GM18858 (cell line): ENCODE results near the gene TRIP11.

Experiments used
- ATAC-seq: cut with Tn5 transposase; IDR thresholded peaks from one replicate; pipeline ENCODE4 v1.9.1; 2021; ENCODE audit not compliant: unreplicated experiment

The TRIP11 gene

DNA sequence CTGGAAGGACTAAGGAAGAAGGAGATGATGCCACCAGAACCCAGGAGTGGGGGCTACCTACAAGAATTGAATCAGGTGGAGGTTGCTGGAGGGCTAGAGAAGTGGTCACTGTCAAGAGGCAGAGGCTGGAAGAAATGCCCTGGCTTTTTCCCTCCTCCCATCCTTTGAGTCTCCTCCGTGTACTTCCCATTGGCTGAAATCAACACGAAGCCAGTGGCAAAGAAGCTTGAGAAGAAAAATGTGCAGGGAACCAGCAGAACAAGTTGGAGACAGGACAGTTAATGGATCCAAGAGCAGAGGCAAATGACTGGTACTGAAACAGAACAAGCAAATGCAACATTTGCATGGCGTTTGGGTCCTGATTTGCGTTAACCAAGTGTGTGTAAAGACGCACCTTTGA, 83.2 kb downstream of the TRIP11 start:
- ATAC-seq: no peak

DNA sequence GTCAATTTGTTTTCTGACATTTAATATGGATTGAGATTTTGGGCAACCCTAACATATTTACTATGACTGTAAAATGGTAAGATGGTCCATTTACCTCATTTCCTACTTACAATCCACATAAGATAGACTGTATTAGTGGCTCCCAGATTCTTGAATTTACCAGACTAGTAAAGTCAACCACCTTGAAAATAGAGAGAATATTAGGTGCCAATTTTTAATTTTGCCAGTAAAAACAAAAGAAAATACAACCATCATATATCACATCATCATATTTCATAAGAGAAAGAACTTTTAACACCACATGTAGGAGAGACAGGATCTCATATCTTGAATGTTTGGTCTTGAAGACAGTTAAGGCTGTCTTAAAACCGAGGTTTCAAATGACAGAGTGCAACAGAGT, 84.7 kb downstream of the TRIP11 start:
- ATAC-seq: no peak

DNA sequence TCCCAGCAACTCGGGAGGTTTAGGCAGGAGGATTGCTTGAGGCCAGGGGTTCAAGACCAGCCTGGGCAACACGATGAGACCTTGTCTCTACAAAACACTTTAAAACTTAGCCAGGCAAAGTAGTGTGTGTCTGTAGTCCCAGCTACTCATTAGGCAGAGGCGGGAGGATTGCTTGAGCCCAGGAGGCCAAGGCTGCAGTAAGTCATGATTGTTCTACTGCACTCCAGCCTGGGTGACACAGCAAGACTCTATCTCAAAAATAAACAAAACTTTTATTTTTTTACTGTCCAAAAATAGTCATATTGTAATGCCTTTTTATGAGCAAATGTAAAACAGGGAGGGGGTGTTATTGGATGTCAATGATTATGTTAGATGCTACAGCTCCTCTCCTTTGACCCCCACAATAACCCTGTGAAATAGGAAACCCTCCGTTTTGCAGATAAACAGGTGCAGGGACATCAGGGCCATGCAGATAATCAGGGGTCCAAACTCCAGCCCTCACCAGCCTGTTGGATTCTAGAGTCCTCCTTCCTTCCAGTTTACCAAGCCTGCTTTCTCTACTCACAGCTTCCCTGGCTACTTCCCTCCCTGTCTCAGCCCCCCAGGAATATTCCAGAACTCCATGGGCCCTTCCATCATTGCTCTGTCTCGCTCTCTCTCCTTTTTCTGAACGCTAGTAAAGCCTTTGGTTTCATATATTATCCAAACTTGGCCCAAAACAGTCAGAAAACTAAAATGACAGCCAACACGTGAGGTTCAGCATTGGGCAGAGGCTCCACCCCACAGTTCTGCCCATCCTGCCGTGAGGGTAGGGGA, 86.5 kb downstream of the TRIP11 start:
- no peak for ATAC-seq

GRCh38 chr14:91947475-91948184, 92.2 kb downstream of the TRIP11 start, which contains the start of gene FBLN5:
Gene FBLN5 (minus strand): TSS chr14:91947694. CDS start chr14:91947229, 465 bp downstream.
- no peak for ATAC-seq

- no peak for ATAC-seq
Observed at GRCh38 chr14:91946622-91947474, 93.0 kb downstream of the TRIP11 start.

- ATAC-seq: no peak
Observed at GRCh38 chr14:91945751-91946621, 93.9 kb downstream of the TRIP11 start.

GRCh38 chr14:91942946-91943345, 96.9 kb downstream of the TRIP11 start:
- ATAC-seq: no peak

DNA sequence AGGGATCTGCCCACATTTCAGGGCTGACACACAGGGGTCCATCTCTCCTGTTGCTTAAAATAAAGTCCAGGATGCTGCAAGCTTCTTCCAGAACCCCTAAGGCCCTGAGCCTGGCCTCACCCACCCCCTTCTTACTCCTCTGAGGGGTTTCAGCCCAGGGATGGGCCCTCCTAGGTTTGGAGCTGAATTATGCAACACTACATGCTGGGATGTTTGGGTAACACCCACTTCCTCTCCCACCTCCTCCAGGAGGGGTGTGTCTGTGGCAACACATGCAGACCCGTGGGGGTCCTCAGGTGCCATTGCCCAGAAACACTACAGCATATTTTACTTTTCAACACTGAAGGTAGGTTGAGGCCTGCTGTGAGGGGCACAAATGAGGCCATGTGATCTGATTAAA, 97.7 kb downstream of the TRIP11 start:
- no peak for ATAC-seq

DNA sequence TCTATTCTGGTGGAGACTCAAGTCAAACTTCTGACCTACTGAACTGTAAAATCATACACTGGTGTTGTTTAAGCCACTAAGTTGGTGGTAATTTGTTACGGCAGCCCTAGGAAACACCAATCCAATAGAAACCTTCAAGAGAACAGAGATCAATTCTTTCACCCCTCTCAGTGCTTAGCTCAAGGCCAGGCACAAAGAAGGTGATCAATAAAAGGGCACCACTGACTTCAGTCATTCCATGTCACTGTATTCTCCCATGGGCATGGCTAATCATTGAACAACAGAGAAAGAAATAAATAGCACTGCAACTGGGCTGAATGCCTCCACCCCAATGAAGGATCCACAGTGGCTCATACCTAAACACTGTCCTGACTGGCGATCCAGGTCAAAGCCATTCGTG, 99.7 kb downstream of the TRIP11 start:
- ATAC-seq: no peak

GRCh38 chr14:91935586-91935985, 104.3 kb downstream of the TRIP11 start:
- no peak for ATAC-seq

GRCh38 chr14:91934554-91935285, 105.1 kb downstream of the TRIP11 start:
- no peak for ATAC-seq

GRCh38 chr14:91931478-91932088, 108.3 kb downstream of the TRIP11 start:
- ATAC-seq: no peak

DNA sequence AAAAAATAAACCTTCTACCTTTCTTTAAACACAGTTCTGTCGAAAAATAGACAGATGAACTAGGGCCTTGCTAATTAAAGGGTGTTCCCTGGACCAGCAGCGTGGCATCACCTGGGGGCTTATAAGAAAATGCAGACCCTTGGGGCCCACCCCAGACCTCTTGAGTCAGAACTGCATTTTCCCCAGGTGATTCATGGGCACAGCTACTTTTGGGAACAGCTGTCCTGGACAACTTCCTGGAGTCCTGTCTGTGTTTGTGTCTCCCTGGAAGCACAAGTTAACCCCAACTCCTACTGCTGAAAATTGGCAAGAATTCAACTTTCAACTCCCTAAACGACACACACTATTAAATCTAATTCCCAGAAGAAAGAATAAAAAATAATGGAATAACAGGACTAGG, 110.2 kb downstream of the TRIP11 start:
- ATAC-seq: no peak

DNA sequence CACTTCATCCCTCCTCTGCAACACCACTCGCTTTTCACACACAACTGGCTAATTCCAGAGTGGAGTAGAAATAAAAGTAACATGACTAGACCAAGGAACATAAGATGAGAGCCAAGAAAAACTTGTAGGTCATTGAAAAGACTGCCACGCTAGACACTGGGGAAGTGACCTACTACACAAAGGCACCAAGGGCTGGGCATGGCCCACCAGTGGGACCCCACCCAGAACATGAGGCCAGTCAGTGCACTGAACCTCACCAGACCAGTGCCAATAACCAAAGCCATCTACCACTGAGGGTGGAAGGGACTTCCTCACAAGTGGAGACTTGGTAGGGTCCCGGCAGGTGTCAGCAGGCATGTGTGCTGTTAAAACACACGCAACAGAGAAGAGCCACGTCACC, 112.1 kb downstream of the TRIP11 start:
- ATAC-seq: no peak

GRCh38 chr14:91927191-91927590, 112.7 kb downstream of the TRIP11 start:
- no peak for ATAC-seq

GRCh38 chr14:91926131-91926890, 113.5 kb downstream of the TRIP11 start:
- ATAC-seq: no peak

DNA sequence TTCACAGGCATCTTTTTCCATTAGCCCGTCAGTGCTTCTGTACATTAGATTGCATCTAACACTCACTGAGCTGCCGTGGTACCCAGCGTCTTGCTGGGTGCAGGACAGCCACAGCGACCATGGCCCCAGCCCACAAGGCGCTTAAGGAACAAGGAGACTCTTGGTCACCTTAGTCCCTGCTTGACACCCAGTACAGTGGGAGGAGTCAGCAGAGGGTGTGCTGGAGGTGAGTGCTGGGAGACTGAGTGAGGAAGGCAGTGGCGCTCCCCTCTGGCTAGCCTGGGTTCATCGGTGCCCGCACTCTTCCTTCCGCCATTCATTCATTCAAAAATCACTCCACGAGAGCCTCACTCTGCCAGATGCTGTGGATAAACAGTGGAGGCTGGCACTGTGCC, 114.1 kb downstream of the TRIP11 start:
- ATAC-seq: no peak

DNA sequence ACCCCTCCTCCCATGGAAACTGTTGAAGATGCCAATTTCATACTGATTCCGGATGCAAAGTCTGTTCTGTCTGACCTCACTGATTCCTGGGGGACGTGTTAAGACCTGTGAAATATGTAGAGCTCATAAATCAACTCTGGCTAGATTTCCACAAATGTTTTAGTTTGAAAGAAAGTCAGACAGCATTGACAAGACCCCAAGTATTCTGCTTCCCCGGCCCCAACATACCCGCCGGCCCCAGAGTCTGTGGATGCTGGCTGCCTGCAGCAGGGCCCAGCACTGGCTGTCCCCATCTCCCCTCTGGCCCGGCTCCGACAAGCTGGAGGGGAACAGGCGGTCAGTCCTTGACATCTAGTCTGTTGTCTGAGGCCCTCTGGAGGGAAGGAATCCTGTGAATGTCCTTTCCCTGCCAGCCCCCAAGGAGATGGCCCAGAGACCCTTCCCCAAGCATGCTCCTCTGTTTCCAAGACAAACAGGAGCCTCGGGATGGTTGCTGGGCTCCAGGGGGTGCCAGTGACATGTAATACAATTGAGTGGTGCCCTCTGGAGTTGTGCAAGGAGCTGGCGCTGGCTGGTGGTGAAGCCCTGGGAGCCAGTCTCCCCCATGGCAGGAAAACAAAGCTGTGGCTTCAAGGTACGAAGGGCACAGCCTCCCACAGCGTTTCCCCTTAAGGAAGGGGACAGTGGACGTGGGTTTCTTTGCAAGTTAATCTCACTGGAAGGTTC, 114.7 kb downstream of the TRIP11 start:
- no peak for ATAC-seq
